Vagina (tissue), 2 donors: ENCODE data around the gene LRRC4C.

Experiments used
- POLR2A ChIP-seq, 2 donors: fragments of 450-650 bp; IDR thresholded peaks; one replicate each; pipeline ENCODE4 v1.6.1; 2017; ENCODE audit warnings: antibody characterized with exemption in 2 of 2, mild to moderate bottlenecking in 2 of 2, moderate library complexity in 2 of 2
- POLR2AphosphoS5 ChIP-seq, 2 donors: sonication (generic); formaldehyde crosslinking; IDR thresholded peaks; one replicate each; pipeline ENCODE4 v1.9.0; 2017; ENCODE audit warnings: antibody characterized with exemption in 2 of 2, mild to moderate bottlenecking in 2 of 2, low read depth in 1 of 2; ENCODE audit not compliant: insufficient read depth in 1 of 2
- TF ChIP-seq, protein P1 (sequence below), 3 experiments: fragments of 450-650 bp in 2 of 3; fragments of 200-600 bp in 1 of 3; sonication (generic) in 1 of 3; IDR thresholded peaks; one replicate each; pipeline ENCODE4 v1.5.1; 2017 to 2019; ENCODE audit warnings: antibody characterized with exemption in 3 of 3, mild to moderate bottlenecking in 2 of 3, moderate library complexity in 2 of 3

DNA sequence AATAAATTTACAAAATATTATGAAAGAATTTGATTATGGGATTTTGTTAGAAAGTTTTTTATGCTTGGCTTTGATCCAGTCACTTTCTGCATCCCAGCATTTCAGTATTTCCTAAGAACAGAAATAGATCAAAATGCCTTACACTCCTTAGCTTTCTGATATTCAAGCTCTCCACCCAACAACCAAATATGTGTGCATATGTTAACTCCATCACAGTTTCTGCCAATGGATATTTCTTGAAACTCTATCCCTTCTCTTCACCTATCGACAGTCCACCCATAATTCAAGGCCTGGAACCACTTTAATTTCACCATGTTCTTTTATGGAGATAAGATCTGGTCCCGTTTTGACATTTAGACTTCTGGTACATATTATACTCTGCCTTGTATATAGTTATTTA lies 565.0 kb downstream of the LRRC4C start:
- TF ChIP-seq, protein P1, sequence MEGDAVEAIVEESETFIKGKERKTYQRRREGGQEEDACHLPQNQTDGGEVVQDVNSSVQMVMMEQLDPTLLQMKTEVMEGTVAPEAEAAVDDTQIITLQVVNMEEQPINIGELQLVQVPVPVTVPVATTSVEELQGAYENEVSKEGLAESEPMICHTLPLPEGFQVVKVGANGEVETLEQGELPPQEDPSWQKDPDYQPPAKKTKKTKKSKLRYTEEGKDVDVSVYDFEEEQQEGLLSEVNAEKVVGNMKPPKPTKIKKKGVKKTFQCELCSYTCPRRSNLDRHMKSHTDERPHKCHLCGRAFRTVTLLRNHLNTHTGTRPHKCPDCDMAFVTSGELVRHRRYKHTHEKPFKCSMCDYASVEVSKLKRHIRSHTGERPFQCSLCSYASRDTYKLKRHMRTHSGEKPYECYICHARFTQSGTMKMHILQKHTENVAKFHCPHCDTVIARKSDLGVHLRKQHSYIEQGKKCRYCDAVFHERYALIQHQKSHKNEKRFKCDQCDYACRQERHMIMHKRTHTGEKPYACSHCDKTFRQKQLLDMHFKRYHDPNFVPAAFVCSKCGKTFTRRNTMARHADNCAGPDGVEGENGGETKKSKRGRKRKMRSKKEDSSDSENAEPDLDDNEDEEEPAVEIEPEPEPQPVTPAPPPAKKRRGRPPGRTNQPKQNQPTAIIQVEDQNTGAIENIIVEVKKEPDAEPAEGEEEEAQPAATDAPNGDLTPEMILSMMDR (IDR thresholded peaks at IDR 0.05) = no peak
- TF ChIP-seq POLR2A (IDR thresholded peaks at IDR 0.05) (no peak), POLR2AphosphoS5 (IDR thresholded peaks at IDR 0.05; ENCODE audit: insufficient read depth in 1 of 2, low read depth in 1 of 2) (no peak)
